GM18498 (cell line): ENCODE results near the gene NNMT.

Experiments used
- ATAC-seq: cut with Tn5 transposase; IDR thresholded peaks from one replicate; pipeline ENCODE4 v1.9.1; 2021; ENCODE audit warnings: mild to moderate bottlenecking, moderate library complexity; ENCODE audit not compliant: unreplicated experiment

Gene NNMT

DNA sequence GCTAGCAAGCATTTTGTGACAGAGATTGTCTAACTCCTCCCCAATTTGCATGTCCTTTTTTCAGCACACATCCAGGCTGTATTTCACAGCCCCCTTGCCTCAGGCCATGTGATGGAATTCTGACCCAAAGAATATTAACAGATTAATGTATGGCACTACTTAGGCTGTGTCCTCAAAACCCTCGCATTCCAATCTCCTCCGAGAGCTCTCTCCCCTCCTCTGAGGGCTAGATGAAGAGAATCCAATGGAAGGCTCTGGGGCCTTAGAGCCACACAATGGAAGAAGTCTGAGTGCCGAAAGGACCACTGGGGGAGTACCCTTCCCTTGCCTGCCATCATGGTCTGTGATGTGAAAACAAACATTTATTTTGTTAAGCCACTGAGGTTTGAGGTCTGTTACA lies 13.7 kb upstream of the NNMT start:
- ATAC-seq: no peak

DNA sequence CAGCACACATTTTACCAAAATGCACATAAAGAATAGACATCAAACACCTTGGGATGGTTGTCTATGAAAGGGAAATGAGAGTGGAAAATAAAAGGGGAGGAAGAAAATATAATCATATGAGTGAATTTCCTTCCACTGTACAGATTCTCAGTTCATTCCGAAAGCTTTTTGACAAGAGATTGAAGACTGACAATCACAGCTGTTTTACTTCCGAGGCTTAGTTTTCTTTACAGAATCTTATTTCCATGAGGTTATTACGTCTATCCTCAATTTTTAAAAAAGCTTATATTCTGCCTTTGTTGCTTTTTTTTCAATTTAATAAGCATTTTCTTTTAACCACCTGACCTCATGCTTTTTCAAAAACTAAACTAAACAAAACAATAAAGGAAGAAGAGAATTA lies 12.8 kb upstream of the NNMT start:
- no peak for ATAC-seq

DNA sequence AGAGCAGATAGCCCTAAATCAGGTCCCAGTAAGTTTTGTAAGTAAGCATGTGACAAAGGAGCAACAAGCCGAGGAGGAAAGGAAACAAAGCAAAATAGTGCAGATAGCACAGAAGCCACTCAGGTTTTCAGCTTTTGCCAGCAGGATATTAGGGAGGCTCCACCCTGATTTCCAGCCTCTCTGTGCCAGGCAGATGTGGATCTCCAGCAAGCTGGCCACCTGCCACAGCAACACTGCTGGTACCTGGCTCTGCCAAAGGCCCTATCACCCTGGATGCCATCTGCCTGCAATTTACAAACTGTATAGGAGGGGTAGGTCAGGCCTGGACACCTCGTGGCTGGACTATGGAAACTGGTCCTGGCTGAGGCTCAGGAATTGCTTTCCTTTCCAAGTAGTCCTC lies 12.2 kb upstream of the NNMT start:
- no peak for ATAC-seq

DNA sequence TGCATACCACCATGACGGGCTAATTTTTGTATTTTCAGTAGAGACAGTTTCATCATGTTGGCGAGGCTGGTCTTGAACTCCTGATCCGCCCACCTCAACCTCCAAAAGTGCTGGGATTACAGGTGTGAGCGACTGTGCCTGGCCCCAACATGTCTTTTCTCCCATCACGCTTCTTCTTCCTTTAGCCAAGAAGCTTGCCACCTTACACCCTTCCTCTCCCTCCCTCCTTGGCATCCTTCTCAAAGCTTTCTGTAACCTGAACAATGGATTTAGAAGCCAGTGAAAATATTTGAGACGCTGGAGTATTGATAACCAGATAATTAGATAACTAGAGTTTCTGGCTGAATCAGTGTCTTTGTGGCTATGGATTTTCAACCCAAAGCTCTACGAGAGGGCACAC lies 11.3 kb upstream of the NNMT start:
- ATAC-seq: no peak

DNA sequence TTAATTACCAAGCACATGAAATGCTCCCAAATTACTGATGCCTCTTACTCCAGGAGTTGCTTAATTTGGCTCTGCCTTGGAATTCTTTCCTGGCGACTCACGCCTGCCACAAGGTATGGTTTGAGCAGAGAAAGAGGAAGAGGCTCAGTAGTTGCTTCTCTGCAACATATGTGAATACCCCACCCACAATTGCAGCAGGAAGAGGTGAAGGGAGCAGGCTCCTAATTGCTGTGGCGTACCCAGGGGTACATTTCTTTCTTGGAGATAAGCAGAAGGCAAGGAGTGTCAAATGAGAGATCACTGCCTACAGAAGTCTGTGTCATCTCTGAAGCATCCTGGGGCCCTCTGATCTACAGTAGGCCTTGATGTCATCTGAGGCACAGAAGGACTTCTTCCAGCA lies 10.6 kb upstream of the NNMT start:
- no peak for ATAC-seq

DNA sequence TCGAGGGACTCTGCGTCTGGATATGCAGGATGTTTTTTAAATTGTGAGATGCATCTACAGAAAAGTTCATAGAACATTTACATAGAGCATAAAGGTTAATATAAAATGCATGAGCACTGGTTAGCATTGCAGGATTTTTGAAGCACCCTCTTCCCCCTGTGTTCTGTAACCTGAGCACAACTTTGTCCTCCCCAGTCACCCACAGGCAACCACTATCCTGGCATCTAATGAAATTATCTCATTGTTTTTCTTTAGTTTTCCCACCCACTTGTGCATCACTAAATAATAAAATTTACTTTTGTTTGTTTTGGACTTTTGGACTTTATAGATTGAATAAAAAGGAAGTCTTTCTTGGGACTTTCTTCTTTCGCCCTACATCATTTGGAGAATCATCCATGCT lies 10.0 kb upstream of the NNMT start:
- no peak for ATAC-seq

DNA sequence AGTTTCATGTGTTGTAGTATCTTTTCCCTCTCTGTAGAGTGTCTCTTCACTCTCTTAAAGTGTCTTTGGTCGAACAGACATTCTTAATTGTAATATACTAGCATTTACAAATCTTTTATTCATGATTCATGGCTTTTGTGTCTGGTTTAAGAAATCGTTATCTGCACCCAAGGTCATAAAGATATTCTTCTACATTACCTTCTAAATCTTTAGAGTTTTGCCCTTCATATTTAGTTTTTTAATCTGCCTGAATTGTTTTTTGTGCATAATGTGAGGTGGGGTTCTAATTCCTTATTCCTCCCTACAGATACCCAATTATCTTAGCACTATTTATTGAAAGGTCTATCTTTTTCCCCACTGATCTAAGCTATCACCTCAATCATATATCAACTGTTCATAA lies 9.0 kb upstream of the NNMT start:
- ATAC-seq: no peak

DNA sequence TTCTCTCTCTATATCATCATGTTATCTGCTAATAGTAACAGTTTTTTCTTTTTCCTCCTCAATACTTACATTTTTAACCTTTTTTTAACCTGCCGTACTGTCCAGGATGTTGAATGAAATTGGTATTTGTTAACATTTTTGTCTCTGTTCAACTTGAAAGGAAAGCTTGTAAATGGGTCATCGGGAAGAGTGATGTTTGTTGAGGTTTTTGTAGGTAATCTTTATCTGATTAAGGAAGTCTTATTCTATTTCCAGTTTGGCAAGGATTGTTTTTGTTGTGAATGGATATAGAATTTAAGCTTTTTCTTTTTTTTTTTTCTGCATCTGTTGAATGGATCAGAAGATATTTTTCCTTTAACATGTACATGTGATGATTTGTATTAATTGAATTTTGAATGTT lies 8.1 kb upstream of the NNMT start:
- no peak for ATAC-seq

DNA sequence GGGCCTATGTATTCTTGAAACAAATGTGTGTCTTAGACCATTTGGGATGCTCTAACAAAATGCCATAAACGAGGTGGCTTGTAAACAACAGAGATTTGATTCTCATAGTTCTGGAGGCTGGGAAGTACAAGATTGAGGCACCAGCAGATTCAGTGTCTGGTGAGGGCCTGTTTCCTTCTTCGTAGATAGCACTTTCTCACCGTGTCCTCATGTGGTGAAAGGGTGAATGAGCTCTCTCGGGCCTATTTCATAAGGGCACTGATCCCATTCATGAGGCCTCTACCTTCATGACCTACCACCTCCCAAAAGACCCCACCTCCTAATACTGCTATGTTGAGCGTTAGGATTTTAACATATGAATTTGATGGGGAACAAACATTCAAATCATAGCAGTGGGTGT lies 6.4 kb upstream of the NNMT start:
- no peak for ATAC-seq

DNA sequence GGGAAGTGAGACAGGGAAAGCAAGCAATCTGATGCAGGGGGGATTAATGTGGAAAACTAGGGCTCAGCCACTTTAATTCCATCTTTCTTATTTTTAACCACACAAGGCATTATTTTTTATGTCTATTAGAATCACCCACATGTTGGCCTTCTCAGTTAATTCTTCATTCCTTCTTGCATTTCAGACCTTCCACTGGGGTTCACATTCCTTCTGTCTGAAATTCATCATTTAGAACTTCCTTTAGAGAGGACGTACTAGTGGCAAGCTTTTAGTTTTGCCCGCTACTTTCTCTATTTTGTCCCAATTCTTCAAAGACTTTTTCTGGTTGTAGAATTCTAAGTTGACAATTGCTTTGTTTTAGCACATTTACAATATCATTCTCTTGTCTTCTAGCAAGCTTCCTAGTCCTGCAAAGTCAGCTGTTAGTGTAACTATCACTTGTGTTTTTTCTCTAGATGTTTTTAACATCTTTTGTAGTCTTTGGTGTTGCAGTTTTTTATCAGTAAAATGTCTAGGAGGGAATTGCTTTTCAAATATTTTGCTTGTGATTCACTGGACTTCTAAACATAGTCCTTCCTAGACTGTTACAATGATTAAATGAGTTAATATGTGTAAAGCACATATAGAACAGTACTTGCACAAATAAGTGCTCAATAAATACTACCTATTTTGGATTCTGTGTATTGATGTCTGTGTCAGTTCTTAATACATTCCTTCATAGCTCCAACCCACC lies 5.5 kb upstream of the NNMT start:
- ATAC-seq: no peak

DNA sequence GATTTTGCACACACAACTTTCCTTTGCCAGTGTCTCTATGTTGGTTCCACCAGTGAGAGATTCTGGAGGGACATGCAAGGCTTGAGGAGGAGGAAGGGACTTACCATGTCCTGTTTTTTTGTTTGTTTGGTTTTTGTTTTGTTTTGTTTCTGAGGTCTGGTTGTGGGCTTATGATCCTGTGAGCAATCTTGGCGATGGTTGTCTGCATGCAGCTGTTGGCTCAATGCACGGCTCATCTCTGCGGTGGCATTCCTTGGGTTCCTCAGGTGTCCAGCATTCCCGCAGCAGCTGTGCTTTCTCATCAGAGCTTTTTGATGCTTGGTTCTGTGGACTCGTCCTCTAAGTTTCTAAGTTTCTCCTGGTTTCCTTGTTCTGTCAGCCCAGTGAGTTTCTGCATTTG lies 4.8 kb upstream of the NNMT start:
- ATAC-seq: no peak

DNA sequence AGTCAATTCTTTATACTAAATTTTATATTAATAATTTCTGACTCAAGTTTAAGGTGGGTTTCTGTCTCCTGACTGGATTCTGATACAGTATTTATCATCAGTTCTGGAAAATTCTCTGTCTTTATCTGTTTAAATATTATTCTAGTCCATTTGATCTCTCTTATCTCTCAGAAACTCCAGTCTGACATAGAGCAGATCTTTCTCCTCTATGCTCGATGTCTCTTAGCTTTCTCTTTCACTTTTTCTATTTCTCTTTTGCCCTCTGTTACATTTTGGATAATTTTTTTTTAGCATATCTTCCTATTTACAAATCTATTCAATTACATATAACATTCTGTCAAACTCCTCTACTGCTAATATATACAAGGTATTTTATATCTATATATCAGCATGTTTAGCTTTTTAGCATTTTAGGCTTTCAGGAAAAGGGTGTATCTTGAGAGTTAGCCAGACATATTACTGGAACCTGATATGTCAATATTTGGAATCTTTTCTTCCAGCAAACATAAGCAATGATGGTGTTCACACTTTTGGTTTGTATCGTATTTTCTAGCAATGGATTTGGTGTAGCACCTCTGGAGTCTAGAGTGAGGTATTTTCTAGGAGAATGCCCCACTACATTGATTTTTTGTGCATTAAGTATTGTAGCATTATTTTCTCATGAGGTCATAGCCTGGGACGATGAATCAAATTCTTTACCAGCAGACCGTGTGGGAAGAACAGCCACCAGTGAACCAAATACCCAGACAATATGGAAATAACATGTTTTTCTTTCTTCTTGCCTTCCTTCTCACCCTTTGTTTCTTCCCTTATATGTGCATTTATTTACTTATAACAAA lies 4.1 kb upstream of the NNMT start:
- no peak for ATAC-seq

DNA sequence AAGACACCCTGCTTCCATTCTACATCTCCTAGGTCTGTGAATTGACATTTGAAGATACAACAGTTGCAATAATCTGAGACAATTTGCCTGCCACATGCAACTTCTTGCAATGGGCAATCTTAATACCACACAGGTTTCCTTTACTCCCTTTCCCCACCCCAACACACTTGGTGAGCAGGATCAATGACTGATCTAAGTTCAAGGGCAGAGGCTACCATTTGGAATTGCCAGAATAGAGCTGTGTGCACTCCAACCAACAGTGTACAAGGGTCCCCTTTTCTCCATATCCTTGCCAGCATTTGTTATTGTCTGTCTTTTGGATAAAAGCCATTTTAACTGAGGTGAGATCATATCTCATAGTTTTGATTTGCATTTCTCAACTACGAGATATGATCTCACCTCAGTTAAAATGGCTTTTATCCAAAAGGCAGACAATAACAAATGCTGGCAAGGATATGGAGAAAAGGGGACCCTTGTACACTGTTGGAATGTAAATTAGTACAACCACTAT lies 2.9 kb upstream of the NNMT start:
- ATAC-seq: no peak

DNA sequence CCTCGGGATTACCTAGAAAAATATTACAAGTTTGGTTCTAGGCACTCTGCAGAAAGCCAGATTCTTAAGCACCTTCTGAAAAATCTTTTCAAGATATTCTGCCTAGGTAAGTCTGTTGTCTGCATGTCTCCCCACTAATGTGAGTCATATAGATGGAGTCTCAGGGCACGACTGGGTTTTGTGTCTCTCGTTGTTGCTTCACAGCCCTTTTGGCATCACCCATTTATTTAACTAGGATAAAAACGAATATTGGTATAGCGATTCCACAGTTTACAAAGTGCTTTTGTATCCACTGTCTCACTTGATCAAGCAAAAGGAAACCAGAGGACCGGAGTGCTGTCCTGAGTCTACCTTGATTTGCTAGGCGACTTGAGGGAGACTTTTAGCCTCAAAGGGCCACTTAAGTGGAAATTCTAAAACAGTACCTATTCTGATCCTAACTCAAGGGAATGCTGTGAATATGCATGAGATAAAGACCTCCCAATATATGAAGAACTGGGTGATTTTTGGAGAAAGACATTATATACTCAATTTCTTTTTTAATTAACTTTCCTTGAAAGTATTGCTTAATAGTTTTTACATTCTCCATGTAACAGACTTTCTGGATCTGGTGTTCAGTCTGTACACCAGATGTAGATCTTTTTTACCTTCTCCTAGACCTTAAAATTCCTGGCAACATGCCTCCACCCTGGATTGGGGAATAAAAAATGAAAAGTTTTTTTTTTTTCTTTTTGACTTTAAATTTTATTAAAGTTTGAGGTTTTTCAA lies 590 bp downstream of the NNMT start:
- no peak for ATAC-seq

DNA sequence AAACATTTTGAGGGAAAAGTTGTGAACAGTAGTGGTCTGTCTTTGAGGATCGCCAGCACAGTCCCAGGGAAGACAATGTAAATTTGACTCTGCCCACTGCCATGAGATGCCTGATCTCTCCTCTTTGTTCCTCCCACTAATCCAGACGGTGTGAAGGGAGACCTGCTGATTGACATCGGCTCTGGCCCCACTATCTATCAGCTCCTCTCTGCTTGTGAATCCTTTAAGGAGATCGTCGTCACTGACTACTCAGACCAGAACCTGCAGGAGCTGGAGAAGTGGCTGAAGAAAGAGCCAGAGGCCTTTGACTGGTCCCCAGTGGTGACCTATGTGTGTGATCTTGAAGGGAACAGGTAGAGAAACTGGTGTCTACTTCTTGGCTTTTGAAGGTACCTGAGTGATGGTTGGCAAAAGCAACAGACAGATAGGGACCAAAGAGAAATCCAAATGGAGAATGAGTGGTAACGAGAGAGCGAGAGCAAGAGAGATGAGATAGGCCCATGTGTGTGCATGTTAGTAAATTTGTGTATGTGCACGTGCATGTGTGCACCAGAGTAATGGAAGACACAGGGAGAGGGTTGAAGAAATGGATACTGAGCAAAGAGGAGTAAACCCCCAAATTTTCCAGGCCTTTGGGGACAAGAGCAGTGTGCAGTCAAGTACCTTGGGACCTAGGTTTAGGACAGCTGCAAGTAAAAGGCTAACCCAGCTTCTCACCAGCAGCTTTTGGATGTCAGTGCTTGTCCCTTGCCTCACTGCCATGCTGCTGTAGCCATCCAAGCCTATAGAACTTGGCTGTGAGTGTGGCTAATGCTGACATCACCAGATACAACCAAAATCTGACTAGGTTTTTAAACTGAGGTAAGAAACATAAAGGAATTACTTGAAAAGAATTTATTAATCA lies 1.9 kb downstream of the NNMT start:
- no peak for ATAC-seq

DNA sequence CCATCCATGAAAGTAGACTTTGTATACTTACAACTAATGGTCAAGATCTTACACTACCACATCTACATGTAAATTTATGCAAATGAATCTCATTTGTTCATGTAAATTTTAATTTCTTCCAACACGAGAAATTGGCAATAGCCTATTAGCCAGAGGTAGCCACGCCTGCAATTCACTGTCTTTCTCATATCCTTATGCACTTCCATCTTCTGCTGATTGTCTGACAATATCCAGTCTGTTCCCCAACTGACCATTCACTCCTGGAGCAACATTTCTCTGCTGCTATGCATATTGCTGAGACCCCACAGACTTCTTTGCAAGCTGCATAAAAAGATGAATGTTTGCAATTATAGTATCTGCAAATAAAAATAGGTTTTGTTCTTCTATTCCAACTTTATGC lies 2.5 kb downstream of the NNMT start:
- no peak for ATAC-seq

DNA sequence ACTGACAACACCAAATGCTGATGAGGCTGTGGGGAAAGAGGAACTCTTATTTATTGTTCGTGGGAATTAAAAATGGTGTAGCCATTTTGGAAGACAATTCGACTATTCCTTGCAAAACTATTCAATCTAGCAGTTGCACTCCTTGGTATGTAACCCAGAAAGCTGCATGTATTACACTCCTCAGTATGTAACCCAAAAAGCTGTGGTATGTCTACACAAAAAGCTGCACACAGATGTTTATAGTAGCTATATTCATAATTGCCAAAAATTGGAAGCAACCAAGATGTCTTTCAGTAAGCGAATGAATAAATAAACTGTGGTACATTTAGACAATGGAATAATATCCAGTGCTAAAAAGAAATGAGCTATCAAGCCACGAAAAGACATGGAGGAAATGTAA lies 4.9 kb downstream of the NNMT start:
- ATAC-seq: no peak

DNA sequence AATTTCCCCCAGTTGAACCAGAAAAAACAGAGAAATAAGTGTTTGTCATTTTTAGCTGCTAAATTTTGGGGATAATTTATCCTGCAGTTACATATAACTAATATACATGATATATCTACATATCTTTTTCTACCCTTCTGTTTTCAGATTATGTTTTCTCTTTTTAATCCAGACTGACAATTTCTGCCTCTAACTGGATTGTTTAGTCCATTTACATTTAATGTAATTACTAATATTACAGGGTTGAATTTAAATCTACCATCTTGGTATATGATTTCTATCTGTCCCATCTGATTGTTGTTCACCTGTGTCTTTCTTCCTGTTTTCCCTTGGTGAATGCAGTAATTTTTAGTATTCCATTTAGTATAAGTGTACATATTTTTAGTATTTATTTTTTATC lies 5.7 kb downstream of the NNMT start:
- ATAC-seq: no peak

DNA sequence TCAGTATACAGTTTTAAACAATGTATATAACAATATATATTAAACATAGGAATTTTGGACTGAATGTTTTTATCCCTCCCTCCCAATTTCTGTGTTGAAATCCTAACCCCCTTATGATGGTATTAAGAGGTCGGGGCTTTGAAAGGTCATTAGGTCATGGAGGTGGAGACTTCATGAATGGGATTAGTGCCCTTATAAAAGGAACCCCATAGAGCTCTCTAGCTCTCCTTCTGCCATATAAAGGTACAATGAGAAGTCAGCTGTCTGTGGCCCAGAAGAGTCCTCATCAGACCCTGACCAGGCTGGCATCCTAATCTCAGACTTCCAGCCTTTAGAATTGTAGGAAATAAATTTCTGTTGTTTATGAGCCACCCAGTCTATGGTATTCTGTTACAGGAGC lies 6.5 kb downstream of the NNMT start:
- ATAC-seq: no peak

DNA sequence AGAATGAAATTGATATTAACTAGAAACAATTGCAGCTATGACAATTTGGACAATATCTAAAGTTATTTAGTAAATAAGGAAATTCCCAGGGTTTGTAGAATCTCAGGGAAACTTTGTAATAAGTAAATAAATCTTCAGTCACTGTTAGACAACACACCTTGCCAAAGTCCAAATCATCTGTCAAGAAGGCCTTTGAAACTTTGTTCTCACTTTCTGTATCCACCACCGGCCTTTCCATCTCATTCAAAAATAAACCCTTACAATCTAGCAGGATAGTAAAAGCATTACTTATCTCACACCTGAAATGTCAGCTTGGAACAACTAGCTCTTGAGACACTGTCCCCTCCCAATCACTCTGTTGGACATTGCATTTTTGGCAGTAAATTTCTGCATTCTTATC lies 7.9 kb downstream of the NNMT start:
- no peak for ATAC-seq

DNA sequence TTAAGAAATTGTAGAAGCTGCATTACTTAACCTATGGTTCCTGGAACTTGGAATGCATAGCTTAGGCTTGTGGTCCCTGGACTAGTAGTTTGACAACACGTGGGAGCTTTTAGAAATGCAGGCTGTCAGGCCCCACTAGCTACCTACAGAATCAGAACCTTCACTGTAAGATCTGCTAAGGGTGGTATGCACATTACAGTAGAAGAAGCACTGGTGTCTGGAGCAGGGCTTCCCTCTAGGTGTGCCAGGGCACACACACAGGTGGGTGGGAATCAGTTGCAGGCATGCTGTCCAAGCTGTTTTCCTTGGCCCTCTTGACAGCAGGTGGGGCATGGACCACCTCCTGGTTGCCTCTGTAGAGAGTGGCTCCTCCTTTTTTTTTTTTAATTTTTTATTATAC lies 8.8 kb downstream of the NNMT start:
- ATAC-seq: no peak
